Measurements from ENCODE around the gene FAM120A. TPM values are rescaled to one million over a fixed set of nuclear protein-coding genes. Genes with fewer than 3 reads are reported as not detected.
A peak's percentile ranks its signal among the peaks of the same experiment; 100 is the strongest.

Gene FAM120A
- total and polyA plus RNA-seq, 9 of the 15 experiments (the other 6 are each of a cell fraction or from before 2014, with no cell fraction given) = 8.7 to 71.0 (median 42.2) TPM

GRCh38 chr9:93480728-93481324 lies 29.3 kb downstream of the FAM120A start:
- no peak overlapping the region for H3K4me3 ChIP-seq
- intact Hi-C loops (cut with micrococcal nuclease) = no loop called here
- no peaks in the 10 kb centered on the region for H3K9me1 ChIP-seq (ENCODE audit: control insufficient read depth, insufficient read depth, low read length)
- peaks cover 73% of the 10 kb centered on the region for H3K36me3 ChIP-seq (ENCODE audit: control insufficient read depth, insufficient read depth, low read length)
- ATAC-seq (no peak; the same call in 1 of the 3 replicates), FAIRE-seq (no peak), DNase-seq (ENCODE audit: extremely low read depth in 1 of 4, low spot score in 3 of 4) (no peak)
- no peak overlapping the region for H3K4me2 ChIP-seq (ENCODE audit: insufficient read depth, low read length)
- CTCF ChIA-PET (ENCODE audit: low intra/inter-chr PET ratio) = no interaction called here
- H2AFZ ChIP-seq (ENCODE audit: low read depth, low read length) = no peak overlapping the region
- H4K20me1 ChIP-seq (replicated peaks; ENCODE audit: control insufficient read depth, insufficient read depth, low read length) = no peaks in the 10 kb centered on the region
- no peak overlapping the region for H3K27ac ChIP-seq (ENCODE audit: extremely low read depth, low read depth, low read length)
- in situ Hi-C loops (cut with MboI) = no loop called here
- POLR2A ChIA-PET = interaction anchor here (1.1 kb wide), 1 partner anchor 11 kb away, joined by 3 read pairs; no protein-coding TSS in a partner anchor
- H3K79me2 ChIP-seq (ENCODE audit: control insufficient read depth, insufficient read depth, low read length) = peaks cover 80% of the 10 kb centered on the region
- H3K9ac ChIP-seq (ENCODE audit: insufficient read depth in 1 of 2, low read depth in 2 of 2, low read length in 2 of 2) = peak overlapping the region in 1 of 2 experiments; percentile 75; a peak in 2 of 4 replicates
- H3K27me3 ChIP-seq (ENCODE audit: control insufficient read depth in 2 of 2, insufficient read depth in 2 of 2, low read length in 2 of 2) = no peaks in the 10 kb centered on the region
- BruUV-seq (replicated peaks) = no TSS peak
- TF ChIP-seq KLF16 (IDR thresholded peaks at IDR 0.05) (no peak), POLR2G (IDR thresholded peaks at IDR 0.05; ENCODE audit: low read depth, low read length) (0 out of 2 replicates have a peak, but pooled peaks have one; percentile 19), ZNF133 (CRISPR knock-in tag; IDR thresholded peaks at IDR 0.05) (no peak), ZFX (CRISPR knock-in tag; IDR thresholded peaks at IDR 0.05) (no peak), CHD2 (IDR thresholded peaks at IDR 0.05; ENCODE audit: low read depth, low read length) (no peak), RREB1 (CRISPR knock-in tag; IDR thresholded peaks at IDR 0.05) (no peak), ZHX1 (conservative IDR thresholded peaks at IDR 0.05; ENCODE audit: low read length) (no peak), MBD1 (CRISPR knock-in tag; IDR thresholded peaks at IDR 0.05) (no peak)
- 93% methylated on average over 7 of the region's 7 CpGs for WGBS (ENCODE audit: insufficient coverage, low coverage, missing lambda C conversion rate)
- H3K9me3 ChIP-seq (replicated peaks; ENCODE audit: control insufficient read depth, insufficient read depth, low read depth, low read length) = no peaks in the 10 kb centered on the region
- H3K4me1 ChIP-seq (replicated peaks in 1 of 2; ENCODE audit: control insufficient read depth in 2 of 2, insufficient read depth in 2 of 2, low read length in 2 of 2) = no peaks in the 10 kb centered on the region; a peak in 1 of 5 replicates
